Gastrocnemius medialis (tissue), 4 donors: Measurements from ENCODE around the gene DPYSL4. TPM values are rescaled to one million over a fixed set of nuclear protein-coding genes. Genes with fewer than 3 reads are reported as not detected.

Experiments
- ATAC-seq, 2 donors: fragments of 150-250 bp; one replicate each; pipeline ENCODE4 v1.9.1; 2016
- DNase-seq, 2 donors: peaks; one replicate each; pipeline ENCODE4 v3.0.0-alpha.2; 2019
- H3K27ac ChIP-seq, 4 donors: fragments of 200-600 bp; sonication (generic); 1 replicate in 1 of 4; 2 replicates in 3 of 4; pipeline ENCODE4 v1.5.1; 2016 to 2018; ENCODE audit warnings: mild to moderate bottlenecking in 2 of 4, moderate library complexity in 1 of 4
- H3K27me3 ChIP-seq, 3 donors: fragments of 200-600 bp; sonication (generic) in 2 of 3; 1 replicate in 1 of 3; 2 replicates in 2 of 3; pipeline versions ENCODE4 v1.5.1 to v1.6.0; 2016 to 2019; ENCODE audit warnings: mild to moderate bottlenecking in 1 of 3, moderate library complexity in 1 of 3
- H3K36me3 ChIP-seq, 2 donors: fragments of 200-600 bp; sonication (generic) in 1 of 2; one replicate each; pipeline ENCODE4 v1.5.1; 2017 to 2018
- H3K4me1 ChIP-seq, 2 donors: fragments of 200-600 bp; sonication (generic) in 1 of 2; one replicate each; pipeline ENCODE4 v1.5.1; 2016 to 2017; ENCODE audit warnings: mild to moderate bottlenecking in 2 of 2
- H3K4me3 ChIP-seq, 4 donors: fragments of 200-600 bp; sonication (generic) in 3 of 4; 1 replicate in 1 of 4; 2 replicates in 3 of 4; pipeline ENCODE4 v1.5.1; 2016 to 2019; ENCODE audit warnings: mild to moderate bottlenecking in 2 of 4
- H3K9me3 ChIP-seq, 3 donors: fragments of 200-600 bp; sonication (generic) in 2 of 3; 1 replicate in 1 of 3; 2 replicates in 2 of 3; pipeline ENCODE4 v1.5.1; 2016 to 2019
- POLR2A ChIP-seq, 2 donors: fragments of 450-650 bp; IDR thresholded peaks; one replicate each; pipeline ENCODE4 v1.6.1; 2017; ENCODE audit warnings: antibody characterized with exemption in 2 of 2, mild to moderate bottlenecking in 2 of 2, moderate library complexity in 2 of 2
- in situ Hi-C, 4 donors: fragments of 200-750 bp; cut with MboI; loops; one replicate each; pipeline versions ENCODE4 v1.15.0 to v1.8.0; 2017; ENCODE audit warnings: low sequenced_read_pairs in 4 of 4
- intact Hi-C: fragments of 100-400 bp; cut with DNase I; formaldehyde crosslinking; loops from one replicate; pipeline ENCODE4 v1.15.1; 2023; ENCODE audit warnings: low total_unique reads
- total RNA-seq, 4 donors: library from RNA; depleted of rRNA; stranded (reverse); fragments of >200 nt; gene quantifications; one replicate each; pipeline versions ENCODE4 v1.1.0 to v1.2.3, GENCODE V29; 2016
- TF ChIP-seq, protein P1 (sequence below), 5 experiments: fragments of 450-650 bp in 3 of 5; fragments of 200-600 bp in 2 of 5; sonication (generic) in 2 of 5; IDR thresholded peaks in 4 of 5; conservative IDR thresholded peaks in 1 of 5; 1 replicate in 4 of 5; 2 replicates in 1 of 5; pipeline ENCODE4 v1.5.1; 2016 to 2019; ENCODE audit warnings: antibody characterized with exemption in 5 of 5, mild to moderate bottlenecking in 3 of 5, moderate library complexity in 3 of 5

The DPYSL4 gene
- total RNA-seq, 4 donors from 2014 or later = 0.29 to 1.3 (median 0.46) TPM

- Histone ChIP-seq H3K27me3 (peaks cover 0 to 7% (median 0%) of the 10 kb centered on the region in 3 donors), H3K36me3 (no peaks in the 10 kb centered on the region), H3K4me3 (no peak overlapping the region), H3K27ac (no peak overlapping the region), H3K9me3 (no peaks in the 10 kb centered on the region), H3K4me1 (no peaks in the 10 kb centered on the region)
- DNase-seq = no peak
- TF ChIP-seq, protein P1, sequence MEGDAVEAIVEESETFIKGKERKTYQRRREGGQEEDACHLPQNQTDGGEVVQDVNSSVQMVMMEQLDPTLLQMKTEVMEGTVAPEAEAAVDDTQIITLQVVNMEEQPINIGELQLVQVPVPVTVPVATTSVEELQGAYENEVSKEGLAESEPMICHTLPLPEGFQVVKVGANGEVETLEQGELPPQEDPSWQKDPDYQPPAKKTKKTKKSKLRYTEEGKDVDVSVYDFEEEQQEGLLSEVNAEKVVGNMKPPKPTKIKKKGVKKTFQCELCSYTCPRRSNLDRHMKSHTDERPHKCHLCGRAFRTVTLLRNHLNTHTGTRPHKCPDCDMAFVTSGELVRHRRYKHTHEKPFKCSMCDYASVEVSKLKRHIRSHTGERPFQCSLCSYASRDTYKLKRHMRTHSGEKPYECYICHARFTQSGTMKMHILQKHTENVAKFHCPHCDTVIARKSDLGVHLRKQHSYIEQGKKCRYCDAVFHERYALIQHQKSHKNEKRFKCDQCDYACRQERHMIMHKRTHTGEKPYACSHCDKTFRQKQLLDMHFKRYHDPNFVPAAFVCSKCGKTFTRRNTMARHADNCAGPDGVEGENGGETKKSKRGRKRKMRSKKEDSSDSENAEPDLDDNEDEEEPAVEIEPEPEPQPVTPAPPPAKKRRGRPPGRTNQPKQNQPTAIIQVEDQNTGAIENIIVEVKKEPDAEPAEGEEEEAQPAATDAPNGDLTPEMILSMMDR (IDR thresholded peaks at IDR 0.05 in 4 of 5, conservative IDR thresholded peaks at IDR 0.05 in 1 of 5) = no peak
- TF ChIP-seq POLR2A (IDR thresholded peaks at IDR 0.05) = no peak
- no peak for ATAC-seq
- intact Hi-C loops (no loop called here), in situ Hi-C loops (no loop called here)
Observed at GRCh38 chr10:132193907-132194552, 7.3 kb downstream of the DPYSL4 start.

DNA sequence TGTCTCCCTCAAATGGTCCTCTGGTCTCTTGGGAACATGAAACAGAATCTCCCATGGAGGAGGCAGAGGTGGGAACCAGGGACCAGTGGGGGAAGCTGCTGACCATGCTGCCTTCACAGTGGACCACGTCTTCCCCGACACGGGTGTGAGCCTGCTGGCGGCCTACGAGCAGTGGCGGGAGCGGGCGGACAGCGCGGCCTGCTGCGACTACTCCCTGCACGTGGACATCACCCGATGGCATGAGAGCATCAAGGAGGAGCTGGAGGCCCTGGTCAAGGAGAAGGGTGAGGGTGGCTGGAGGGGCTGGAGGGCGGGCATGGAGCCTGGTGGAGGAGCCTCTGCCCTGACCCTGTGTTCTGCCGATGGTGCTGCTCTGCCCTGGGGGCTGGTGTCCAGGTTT, 8.0 kb downstream of the DPYSL4 start:
- Histone ChIP-seq H3K27me3 (peaks cover 0 to 6% (median 0%) of the 10 kb centered on the region in 3 donors), H3K27ac (no peak overlapping the region), H3K9me3 (no peaks in the 10 kb centered on the region), H3K36me3 (no peaks in the 10 kb centered on the region), H3K4me3 (no peak overlapping the region), H3K4me1 (no peaks in the 10 kb centered on the region)
- in situ Hi-C loops (no loop called here), intact Hi-C loops (no loop called here)
- no peak for ATAC-seq
- no peak for DNase-seq
- TF ChIP-seq POLR2A (IDR thresholded peaks at IDR 0.05) = no peak
- TF ChIP-seq, protein P1 (IDR thresholded peaks at IDR 0.05 in 4 of 5, conservative IDR thresholded peaks at IDR 0.05 in 1 of 5) = no peak

GRCh38 chr10:132195366-132196075, 8.8 kb downstream of the DPYSL4 start:
- intact Hi-C loops = no loop called here
- no peak for DNase-seq

DNA sequence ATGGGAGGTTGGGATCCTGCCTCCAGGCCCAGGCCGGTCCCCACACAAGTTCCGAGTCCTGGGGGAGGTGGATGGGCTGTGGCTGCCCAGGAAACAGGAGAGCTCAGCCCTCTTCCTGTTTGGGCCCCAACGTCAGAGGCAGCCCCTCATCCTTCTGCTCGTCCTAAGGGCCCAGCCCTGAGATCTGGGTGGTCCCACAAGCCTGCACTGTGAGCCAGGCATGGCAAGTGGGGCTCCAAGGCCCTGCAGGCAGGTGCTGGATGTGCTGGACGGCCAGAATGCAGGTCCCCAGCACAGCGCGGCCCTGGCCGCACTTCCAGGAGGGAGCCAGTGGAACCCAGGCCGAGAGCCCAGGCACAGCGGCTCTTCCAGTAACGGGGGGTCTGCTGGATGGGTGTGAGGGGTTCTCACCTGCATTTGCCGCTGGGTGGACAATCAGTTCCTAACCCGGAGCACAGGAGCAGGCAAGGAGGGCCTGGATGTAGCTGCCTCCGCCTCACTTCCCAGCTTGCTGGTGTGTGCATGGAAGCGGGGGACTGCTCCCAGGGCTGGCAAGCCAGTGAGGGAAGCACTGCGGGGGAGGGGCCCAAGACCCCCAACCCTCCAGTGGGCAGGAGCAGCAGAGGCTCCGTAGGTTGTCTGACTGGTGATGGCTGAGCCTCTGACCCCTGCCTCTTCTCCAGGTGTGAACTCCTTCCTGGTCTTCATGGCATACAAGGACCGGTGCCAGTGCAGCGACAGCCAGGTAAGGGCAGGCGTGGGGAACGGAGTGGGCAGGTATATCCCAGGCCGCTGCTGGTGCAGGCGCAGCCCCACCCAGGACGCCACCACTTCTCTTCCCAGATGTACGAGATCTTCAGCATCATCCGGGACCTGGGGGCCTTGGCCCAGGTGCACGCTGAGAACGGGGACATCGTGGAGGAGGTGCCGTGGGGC, 9.7 kb downstream of the DPYSL4 start:
- intact Hi-C loops (no loop called here), in situ Hi-C loops (no loop called here)
- DNase-seq (no peak), ATAC-seq (no peak)
- Histone ChIP-seq H3K4me3 (no peak overlapping the region), H3K36me3 (no peaks in the 10 kb centered on the region), H3K27me3 (no peaks in the 10 kb centered on the region), H3K9me3 (no peaks in the 10 kb centered on the region), H3K27ac (no peak overlapping the region), H3K4me1 (no peaks in the 10 kb centered on the region)
- TF ChIP-seq POLR2A (IDR thresholded peaks at IDR 0.05) = no peak
- TF ChIP-seq, protein P1 (IDR thresholded peaks at IDR 0.05 in 4 of 5, conservative IDR thresholded peaks at IDR 0.05 in 1 of 5) = no peak

More at GRCh38 chr10:132195366-132196075, 8.8 kb downstream of the DPYSL4 start:
- H3K4me3 ChIP-seq = no peak overlapping the region
- no peaks in the 10 kb centered on the region for H3K36me3 ChIP-seq
- no peaks in the 10 kb centered on the region for H3K9me3 ChIP-seq
- in situ Hi-C loops = no loop called here
- no peak overlapping the region for H3K27ac ChIP-seq
- ATAC-seq = no peak
- no peak for TF ChIP-seq POLR2A (IDR thresholded peaks at IDR 0.05)
- TF ChIP-seq, protein P1 (IDR thresholded peaks at IDR 0.05 in 4 of 5, conservative IDR thresholded peaks at IDR 0.05 in 1 of 5) = no peak
- H3K27me3 ChIP-seq = peaks cover 0 to 1% (median 0%) of the 10 kb centered on the region in 3 donors
- H3K4me1 ChIP-seq = no peaks in the 10 kb centered on the region
